AG08396 (cell line): ENCODE data around the gene CDK9.
"Not testable (repeated sequence)": the region's sequence is repeated elsewhere in the genome, so short reads cannot be mapped to it uniquely, and the experiment has no call there.

Experiments
- DNase-seq: peaks from one replicate; pipeline ENCODE4 v3.0.0; 2012; ENCODE audit warnings: low spot score, mixed read lengths

The CDK9 gene

DNA sequence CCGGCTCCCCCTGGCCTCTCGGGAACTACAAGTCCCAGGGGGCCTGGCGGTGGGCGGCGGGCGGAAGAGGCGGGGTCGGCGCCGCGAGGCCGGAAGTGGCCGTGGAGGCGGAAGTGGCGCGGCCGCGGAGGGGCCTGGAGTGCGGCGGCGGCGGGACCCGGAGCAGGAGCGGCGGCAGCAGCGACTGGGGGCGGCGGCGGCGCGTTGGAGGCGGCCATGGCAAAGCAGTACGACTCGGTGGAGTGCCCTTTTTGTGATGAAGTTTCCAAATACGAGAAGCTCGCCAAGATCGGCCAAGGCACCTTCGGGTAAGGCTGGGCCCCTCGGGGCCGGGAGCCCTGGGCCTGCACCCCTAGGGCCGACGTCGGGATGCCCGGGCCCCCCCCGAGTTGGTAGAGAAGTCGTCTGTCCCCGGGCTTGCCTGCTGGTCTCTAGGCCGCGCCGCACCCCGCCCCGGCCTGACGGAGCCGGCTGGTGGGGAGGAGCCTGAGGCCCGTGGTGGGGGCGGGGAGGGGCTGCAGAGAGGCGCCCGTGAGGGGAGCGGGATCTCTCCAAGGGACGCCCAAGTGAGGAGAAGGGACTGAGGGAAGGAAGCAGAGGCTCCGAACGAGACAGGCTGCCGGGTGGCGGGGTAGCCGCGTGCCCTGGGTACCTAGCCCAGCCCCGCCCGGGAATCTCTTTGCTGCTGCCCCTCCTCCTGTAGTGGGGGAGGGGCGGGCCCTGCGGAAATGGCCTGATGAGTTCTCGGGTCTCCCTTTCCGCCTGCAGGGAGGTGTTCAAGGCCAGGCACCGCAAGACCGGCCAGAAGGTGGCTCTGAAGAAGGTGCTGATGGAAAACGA lies at the start of gene CDK9:
Gene CDK9, plus strand, starts transcription at position 102 of the 840 bp plus-strand sequence. Its CDS starts 115 bp downstream, at position 217.
- peak; percentile 97 for DNase-seq

DNA sequence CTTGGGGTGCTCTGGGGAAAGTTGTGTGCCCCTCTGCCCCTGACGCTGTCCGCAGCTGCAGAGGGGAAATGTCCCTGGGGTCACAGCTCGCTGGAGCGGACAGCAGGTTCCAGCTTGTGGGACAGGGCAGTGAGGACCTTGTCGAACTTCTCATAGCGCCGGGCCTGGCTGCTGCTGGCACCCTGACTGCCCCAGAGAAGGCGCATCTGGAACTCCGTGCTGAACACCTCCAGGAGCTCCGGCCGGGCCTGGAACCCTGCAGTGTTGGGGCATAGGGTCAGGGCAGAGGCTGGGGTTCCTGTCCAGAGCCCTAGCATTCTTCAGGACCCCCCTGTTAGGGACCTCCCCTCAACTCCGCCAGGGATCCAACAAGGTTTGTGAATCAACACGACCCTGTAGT lies 47.2 kb upstream of the CDK9 start:
- DNase-seq = no peak

- DNase-seq = no peak
Observed at GRCh38 chr9:127739614-127740330, 46.1 kb upstream of the CDK9 start.

DNA sequence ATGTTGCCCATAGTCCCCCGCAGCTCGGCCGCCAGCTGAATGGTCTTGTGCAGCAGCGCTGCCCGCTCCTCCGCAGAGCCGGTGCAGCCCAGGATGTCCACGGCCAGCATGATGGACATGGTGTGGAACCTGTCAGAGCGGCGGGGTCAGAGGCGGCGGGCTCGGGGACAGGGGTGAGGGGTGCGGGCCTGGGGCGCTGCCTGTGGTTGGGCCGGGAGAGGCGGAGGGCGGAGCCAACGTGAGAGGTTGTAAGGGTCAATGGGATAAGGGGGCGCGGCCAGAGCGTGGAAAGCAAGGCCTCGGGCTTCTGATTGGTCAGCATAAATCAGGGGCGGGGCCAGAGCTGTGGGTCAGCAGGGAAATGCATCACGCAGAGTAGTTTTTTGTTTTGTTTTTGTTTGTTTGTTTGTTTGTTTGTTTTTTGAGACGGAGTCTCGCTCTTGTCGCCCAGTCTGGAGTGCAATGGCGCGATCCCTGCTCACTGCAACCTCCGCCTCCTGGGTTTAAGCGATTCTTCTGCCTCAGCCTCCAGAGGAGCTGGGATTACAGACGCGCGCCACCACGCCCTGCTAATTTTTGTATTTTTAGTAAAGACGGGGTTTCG lies 43.9 kb upstream of the CDK9 start:
- DNase-seq = peak; percentile 67

GRCh38 chr9:127742435-127743088 lies 43.3 kb upstream of the CDK9 start:
- DNase-seq = peak; percentile 87

DNA sequence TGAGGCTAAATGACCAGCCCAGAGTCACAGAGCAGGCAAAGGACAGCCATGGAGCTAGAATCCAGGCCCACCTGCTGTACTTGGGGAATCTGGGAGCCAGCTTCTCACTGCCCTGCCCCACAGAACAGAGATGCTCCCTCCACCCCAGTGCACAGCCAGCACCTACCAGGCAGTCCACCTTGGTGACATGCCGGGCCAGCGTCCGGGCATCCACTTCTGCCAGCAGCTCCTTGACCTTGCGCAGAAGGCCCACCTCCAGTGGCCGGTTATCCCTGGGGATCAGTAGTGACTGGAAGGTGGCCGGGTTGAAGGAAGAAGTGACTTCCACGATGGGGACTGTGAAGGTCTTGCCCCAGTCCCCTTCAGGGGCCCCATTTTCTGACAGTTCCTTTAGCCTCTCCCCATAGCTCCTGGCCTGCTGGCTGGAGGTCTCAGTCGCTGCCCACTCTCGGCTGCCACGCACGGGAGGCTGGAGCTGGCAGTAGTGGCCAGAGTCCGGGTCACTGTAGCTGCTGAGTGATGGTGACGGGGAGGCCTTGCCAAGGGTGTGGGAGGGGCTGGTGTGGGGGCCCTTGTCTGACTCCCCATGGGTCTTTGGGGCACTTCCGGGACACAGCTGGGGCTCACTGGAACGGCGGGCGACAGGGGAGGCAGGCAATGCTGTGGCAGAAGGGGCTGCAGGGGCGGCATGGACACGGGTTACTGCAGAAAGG lies 41.3 kb upstream of the CDK9 start:
- no peak for DNase-seq

GRCh38 chr9:127746959-127747569 lies 38.8 kb upstream of the CDK9 start:
- no peak for DNase-seq

GRCh38 chr9:127749090-127749787 lies 36.6 kb upstream of the CDK9 start:
- DNase-seq = no peak

GRCh38 chr9:127751269-127752054 lies 34.4 kb upstream of the CDK9 start:
- DNase-seq = peak; percentile 71

- DNase-seq = no peak
Observed at GRCh38 chr9:127753148-127753547, 32.7 kb upstream of the CDK9 start.

GRCh38 chr9:127753622-127754021 lies 32.2 kb upstream of the CDK9 start:
- no peak for DNase-seq

DNA sequence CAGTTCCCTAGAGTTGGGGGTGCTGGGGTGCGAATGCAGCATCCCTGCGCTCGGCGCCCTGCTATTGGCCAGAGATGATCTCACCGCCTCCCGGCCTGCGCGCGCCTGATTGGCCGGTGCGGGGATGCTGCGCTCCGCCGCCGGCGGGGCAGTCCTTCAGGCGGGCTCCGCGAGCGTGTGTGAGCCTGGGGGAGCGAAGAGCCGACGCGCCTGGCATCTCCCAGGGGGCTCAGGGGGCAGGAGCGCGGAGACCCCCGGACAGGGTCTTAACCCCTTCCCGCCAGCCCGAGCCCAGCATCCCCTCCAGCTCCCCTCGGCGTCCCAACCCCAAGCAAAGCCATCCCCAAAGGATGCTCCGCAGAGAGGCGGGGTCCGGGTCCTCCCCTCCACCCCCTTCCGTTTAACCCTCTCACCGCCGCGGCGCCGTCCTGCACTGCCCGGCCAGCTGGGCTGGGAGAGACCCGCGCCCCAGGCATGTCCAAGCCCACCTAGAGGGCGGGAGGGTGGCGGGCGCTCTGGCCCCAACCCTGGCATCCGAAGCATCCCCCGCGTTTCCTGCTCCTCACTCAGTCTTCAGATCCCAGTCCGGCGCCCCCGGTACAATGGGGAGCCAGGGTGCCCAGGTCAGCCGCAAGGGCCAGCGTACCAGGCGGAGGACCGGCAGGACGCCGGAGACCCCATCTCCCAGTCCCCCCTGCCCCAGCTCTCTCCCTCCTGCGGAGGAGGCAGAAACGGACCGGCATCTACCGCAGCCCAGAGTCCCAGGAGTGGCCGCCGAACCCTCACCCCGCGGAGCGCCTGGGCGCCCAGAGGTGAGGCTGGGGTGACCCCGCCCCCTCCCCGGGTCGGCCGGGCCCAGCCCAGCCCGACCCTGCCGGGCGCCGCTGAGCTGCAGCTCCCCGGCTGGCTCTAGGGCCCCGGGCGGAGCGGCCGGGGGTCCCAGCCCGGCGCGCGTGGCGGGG lies 31.5 kb upstream of the CDK9 start:
- DNase-seq = peak; percentile 86

- DNase-seq = no peak
Observed at GRCh38 chr9:127755061-127756060, 30.5 kb upstream of the CDK9 start.

DNA sequence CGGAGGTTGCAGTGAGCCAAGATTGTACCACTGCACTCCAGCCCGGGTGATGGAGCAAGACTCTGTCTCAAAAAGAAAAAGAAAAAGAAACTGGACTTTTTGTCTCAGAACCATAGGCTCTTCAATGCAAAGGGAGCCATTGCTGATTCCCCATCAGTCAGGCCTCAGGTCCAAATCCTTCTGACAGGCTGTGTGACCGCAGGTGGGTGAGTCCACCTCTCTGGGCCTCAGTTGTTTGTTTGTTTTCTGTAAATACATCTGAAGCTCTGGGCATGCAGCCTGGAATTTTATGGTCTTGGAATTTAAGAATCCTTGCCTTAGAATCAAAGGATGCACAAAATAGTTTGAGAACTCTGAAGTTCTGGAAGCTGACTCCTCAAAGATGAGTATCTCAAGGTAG lies 29.6 kb upstream of the CDK9 start:
- no peak for DNase-seq

DNA sequence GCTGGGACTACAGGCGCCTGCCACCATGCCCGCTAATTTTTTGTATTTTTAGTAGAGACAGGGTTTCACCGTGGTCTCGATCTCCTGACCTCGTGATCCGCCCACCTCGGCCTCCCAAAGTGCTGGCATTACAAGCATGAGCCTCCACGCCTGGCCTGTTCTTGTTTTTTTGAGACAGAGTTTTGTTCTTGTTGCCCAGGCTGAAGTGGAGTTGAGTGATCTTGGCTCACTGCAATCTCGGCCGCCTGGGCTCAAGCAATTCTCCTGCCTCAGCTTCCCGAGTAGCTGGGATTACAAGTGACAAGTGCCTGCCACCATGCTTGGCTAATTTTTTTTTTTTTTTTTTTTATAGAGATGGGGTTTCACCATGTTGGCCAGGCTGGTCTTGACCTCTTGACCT lies 29.1 kb upstream of the CDK9 start:
- DNase-seq = not testable (repeated sequence)

DNA sequence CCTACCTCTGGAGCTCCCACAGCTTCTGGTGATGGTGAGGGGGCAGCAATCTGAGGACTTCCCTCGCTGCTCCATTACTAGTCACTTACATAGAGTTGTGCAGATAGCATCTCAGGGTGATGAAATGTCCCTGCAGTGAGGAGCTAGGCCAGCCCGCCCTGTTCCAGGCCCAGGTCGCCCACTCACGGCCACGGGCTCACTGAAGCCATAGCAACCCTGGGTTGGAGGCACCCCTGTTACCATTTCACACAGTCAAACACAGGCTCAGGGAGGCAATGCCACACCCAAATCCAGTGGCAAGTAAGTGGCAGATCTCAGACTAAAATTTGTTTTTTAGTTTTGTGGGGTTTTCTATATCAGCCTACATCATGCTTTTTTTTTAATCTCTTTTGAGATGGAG lies 27.0 kb upstream of the CDK9 start:
- DNase-seq = no peak

DNA sequence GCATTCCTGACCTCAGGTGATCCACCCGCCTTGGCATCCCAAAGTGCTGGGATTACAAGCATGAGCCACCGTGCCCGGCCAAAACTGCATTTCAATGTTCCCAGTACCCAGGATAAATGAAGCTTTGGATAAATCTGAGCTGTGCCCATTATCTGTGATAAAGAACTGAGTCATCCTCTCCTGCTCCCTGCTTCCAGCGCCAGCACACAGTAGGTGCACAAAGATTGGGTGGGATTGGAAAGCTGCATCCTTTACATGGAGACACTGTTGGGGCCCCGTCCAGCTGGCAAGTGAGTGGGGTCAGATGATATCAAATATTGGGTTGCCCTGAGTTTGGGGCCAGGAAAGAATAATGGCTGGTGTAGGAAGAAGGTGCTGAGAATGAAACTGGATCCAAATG lies 24.8 kb upstream of the CDK9 start:
- DNase-seq = no peak
